Measurements from ENCODE around the gene AKAP13.

The AKAP13 gene

DNA sequence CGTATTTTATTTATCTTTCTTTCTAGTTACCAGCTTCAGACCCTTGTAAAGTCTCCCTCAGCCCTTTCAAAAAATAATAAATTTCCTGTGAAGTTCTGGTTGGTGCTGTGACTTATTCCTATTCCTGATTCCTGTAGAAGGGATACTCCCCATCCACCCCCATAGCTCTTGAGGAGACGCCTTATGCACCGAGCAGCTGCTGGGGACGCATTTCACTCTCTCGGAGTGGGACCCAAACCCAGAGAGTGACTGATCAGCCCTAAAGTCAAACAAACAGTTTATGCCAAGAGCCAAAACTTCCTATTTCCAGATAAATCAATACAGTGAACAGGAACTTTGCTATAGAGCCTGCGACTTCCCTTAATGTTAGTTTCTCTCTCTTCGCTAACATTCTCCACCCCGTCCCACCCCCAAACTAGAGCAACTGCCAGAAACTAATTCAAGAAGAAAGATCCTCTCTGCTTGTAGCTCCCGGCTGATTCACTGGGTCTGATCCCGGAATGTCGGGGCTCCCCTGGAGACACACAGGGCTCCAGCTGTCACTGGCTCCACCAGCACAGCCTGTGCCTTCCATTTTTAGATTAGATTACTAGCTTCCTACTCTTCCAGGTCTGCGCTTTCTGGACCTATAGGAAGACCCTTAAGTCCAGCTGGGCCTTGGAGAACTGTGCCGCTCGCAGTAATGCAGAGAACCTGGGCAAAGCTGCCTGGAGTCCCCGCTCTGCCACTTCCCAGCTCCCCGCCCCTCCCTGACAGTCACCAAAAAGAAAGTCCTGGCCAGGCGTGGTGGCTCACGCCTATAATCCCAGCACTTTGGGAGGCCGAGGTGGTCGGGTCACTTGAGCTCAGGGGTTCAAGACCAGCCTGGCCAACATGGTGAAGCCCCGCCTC lies 369.1 kb downstream of the AKAP13 start:
- no peak for DNase-seq

DNA sequence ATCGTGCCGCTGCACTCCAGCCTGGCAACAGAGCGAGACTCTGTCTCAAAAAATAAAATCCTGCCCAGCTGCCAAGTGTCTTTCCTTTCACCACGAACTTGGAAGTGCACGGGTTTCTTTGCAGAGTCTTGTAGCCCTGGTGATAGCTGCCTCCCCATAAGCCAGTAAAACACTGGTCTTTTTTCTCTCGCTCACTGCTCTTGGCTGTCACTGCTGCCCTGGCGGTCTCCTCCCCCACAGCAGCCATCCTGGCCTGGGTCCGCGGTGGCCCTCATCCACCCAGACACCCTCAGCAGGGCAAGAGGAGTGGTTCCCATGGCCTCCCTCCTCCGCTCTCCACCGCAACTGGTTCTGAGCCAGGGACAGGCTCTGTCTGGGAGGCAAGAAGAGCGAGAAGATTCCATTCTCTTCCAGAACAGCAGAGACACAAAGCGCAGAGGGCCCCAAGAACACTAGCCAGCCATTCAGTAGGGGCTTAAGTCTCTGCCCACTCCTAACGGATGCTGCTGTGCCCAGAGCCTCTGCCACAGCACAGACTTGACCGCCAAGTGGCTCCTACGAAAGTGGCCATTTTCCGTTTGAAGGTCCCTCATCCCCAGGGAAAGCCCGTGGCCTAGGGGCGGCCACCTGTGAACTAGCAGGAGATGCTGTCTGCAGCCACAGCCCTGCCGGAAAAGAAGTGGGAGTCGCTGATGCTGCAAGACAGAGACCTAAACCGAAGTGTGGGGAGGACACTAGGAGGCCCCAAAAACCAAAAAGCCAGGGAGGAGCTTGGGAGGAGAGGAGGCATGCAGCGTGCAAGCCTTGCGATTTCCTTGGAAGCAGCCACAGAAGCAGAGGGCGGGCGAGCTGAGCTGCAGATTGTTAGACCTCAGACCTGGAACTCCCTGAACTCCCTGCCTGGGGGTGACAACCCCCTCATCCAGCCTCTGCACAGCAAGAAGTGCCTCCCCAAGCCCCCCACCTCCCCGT lies 370.2 kb downstream of the AKAP13 start:
- DNase-seq: no peak

DNA sequence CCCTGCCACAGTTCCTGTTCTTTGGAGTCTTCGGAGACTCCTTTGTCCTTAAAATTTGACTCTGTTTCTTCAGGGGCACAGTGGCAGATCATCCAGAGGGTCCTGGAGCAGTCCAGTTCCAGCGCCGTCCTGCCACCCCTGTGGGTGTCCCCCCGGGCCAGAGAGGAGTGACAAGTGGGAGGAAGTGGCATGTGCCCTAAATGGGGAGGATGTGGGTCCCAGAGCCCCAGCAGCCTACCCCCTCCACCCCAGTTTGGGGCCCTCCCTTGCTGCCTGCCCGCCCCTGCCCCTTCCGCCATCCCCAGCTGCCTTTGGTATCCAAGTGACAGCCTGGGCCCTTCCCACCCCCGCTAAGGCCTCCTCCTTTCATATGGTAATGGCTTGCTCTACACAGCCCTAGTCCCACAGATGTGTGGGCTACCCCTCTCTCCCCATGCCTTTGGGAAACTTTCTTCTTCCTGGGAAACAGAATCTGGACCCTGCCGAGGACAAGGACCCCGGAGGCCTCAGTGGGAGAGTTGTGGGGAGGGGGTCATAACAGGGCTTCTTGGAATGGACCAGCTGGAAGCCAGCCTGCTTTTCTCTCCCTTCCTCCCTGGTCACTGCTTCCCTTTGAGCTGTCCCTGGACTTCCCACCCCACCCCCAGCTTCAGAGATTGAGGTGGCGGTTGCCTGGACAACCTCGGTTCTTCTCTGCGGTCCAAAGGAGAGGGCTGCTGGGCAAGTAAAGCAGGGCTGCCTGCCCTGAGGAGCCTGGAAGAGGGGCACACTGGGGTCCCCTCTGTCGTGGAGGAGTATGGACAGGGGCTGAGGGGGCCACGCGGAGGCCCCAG lies 371.1 kb downstream of the AKAP13 start:
- DNase-seq: no peak

GRCh38 chr15:85752124-85752475 lies 371.7 kb downstream of the AKAP13 start:
- DNase-seq: no peak

GRCh38 chr15:85752491-85752961 lies 372.1 kb downstream of the AKAP13 start:
- DNase-seq: no peak

DNA sequence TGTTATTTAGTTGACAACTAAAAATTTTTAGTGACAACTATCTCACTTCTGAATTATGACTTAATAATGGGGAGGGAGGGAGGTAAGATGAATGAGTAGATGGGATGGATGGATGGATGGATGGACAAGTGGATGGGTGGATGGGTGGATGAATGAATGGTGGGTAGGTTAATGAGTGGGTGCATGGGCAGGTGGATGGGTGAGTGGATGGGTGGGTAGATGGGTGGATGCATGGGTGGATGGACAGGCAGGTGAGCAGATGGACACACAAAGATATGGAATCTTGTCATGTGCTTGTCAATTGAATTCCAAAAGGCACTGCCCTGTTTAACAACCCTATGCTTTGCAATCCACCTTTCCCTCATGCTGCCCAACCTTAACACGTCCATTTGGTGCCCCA lies 372.9 kb downstream of the AKAP13 start:
- DNase-seq: no peak

GRCh38 chr15:85753791-85754452 lies 373.5 kb downstream of the AKAP13 start:
- no peak for DNase-seq

DNA sequence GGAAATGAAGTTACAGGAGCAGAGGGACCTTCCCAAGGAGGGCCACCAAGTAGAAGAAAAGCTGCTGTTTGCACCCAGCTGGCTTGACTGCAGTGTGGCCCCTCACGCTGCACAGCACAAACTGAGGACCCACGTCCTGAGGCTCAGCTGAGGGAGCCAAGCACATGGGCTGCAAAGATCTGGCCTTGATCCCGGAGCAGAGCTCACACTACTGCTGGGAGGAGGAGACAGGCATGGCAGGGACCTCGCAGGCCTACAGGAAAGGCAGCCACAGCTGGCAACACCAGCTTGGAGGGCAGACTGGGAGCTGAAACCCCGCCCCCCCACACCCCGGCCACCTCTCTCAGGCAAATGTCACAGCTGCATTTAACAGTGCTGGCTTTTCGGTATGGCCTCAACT lies 374.6 kb downstream of the AKAP13 start:
- no peak for DNase-seq

GRCh38 chr15:85755471-85755870 lies 375.1 kb downstream of the AKAP13 start:
- DNase-seq: no peak

DNA sequence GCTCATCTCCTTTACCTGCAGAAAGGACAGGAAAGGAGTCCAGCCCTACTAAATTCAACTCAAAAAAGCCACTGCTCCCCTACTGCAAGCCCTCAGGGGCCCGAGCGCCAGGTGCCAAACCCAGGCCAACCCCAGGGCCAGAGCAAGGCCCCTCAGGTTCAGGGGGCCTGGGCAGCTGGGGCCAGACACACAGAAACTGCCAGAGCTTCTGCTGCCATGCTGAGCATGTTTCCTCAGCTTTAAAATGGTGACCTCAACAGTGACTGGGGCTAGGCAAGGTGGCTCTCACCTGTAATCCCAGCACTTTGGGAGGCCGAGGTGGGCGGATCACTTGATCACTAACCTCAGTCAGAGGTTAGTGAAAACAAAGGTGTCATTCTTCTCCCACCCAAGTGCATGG lies 375.5 kb downstream of the AKAP13 start:
- no peak for DNase-seq

DNA sequence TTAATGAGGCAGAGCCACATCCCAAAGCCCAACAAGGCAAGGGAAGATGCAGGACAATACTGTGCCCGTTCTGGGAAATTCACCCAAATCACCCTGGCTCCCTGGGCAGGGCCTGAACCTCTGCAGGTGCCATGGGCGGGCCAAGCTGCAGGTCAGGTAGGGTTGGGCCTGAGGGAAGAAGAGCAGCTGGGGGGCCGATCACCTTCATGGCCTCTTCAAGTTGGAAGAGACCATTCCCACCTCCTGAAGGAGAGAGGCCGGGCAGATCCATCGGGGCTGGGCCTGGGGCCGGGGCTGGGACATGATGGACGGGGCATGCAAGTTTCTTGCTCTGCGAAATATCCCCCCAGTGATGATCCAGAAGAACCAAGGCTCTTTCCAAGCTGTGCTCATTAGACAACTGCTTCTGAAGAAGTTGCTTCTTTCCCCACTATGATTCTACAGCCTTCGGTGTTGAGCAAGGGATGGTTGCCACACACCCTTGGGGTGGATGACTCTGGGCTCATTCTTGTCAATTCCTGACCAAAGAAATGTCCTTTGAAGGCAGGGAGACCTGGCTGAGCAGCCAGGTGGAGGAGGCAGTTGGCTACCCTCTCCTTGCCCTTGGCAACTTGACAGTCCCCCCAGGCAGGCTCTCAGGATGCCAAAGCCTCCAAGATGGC lies 376.1 kb downstream of the AKAP13 start:
- no peak for DNase-seq

- DNase-seq: no peak
These were observed 376.9 kb downstream of the AKAP13 start for GRCh38 chr15:85757073-85757938.

DNA sequence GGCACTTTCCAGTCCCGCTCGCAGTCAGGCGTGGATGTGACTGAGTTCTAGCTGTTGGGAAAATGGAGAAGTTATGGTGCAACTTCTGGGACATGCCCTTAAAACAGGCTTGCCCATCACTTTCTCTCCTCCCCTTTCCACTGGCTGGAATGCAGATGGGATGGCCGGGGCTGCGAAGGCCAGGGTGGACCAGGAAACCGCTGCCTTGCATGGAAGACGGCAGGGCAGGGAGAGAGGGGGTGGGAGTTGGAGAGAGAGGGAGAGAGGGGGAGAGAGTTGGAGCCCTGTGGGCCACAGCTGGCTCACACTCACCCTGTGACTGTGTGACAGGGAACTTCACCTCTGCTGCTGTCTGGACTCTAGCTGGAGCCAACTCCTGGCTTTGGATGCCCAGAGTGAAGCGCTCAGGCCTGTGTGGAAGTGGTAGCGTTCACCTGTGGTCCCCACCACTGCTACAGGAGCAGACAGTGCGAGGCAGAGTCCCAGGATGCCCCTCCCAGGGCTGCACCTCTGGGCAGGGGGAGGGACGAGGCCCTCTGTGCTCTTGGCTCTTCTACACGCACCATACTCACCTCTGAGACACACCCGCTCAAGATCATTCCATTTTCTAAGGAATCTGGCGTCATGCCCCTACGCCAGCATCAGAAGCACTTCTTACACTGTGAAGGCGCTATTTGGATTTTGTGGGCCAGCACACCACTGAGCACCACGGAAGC lies 377.7 kb downstream of the AKAP13 start:
- no peak for DNase-seq

DNA sequence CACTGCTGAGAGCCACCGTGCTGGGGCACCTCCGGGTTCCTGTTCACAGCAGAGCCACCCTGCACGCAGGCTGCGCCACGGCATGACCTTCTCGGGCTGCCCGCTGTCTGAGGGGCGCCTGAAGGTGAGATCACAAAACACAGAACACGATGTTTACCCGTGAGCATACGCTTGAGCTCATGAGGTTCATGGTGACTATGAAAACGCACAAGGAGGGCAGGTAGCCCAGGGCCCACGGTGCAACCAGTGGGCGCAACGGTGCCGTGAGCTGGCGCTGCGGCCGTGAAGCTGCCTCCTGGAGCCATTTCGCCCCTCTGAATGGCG lies 378.2 kb downstream of the AKAP13 start:
- no peak for DNase-seq

DNA sequence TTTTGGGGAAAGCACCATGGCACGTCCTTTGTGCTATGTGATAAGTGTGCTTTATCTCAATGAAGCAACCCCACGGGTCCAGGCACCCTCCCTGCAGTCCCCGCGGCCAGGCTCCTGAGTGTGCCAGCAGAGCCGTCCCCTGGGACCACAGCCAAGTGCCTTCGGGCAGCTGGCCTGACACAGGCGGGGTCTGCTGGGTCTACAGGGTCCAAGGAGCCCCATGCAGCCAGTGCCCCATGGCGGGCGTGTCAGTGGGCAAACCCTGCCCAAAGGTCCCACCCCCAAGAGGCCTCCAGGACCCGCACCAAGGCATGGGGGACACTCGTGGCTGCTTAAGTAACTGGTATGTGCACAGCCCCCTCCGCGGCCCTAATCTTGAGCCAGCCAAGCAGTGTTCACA lies 379.0 kb downstream of the AKAP13 start:
- no peak for DNase-seq

GRCh38 chr15:85760049-85760448 lies 379.6 kb downstream of the AKAP13 start:
- no peak for DNase-seq

- DNase-seq: no peak
These were observed 380.3 kb downstream of the AKAP13 start for GRCh38 chr15:85760531-85761371.

DNA sequence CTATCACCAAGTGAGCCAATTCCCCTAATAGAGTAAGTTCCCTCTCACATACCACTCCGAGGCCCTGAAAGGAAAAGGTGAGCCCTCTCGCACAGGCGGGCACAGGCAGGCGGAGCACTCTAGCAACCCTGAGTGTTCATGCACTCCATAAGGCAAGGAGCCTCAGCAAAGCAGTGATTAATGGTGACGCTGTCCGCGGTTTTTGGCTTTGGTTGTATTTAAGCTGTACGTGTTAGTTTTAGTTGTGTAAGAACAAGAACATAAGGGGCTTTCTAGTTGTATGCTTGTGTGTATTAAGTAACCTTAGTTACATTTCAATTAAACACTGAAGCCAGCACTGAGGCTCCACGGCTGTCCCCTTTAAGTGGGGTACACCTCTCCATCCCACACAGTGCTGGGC lies 381.2 kb downstream of the AKAP13 start:
- DNase-seq: no peak
